ENCODE results near the gene SYNE4.
A peak's percentile ranks its signal among the peaks of the same experiment; 100 is the strongest.

SYNE4 gene

GRCh38 chr19:36030264-36031148 is 21.9 kb upstream of the SYNE4 start:
- peaks cover 3% of the 10 kb centered on the region for H3K79me1 ChIP-seq (ENCODE audit: low read depth, low read length)
- H3K27ac ChIP-seq (replicated peaks; ENCODE audit: low read length), result no peak overlapping the region
- no peak overlapping the region for H3K14ac ChIP-seq (ENCODE audit: low read length)
- no CpG with 5 or more reads among the region's 8 CpGs for WGBS, 2 donors (ENCODE audit: extremely low coverage in 2 of 2, insufficient read length in 2 of 2, insufficient replicate concordance in 1 of 2)
- H3K4ac ChIP-seq (ENCODE audit: low read length), result no peak overlapping the region
- H3K4me2 ChIP-seq (ENCODE audit: insufficient read depth, low read length, poor library complexity, severe bottlenecking), result no peak overlapping the region
- no peak overlapping the region for H3K4me3 ChIP-seq (ENCODE audit: low read length in 2 of 2)
- no peak overlapping the region for H4K91ac ChIP-seq (ENCODE audit: low read depth, low read length, poor library complexity)
- H2BK5ac ChIP-seq (ENCODE audit: low read length), result no peak overlapping the region
- peaks cover 4 to 7% of the 10 kb centered on the region in 2 donors for H3K4me1 ChIP-seq (ENCODE audit: control insufficient read depth in 2 of 2, insufficient read depth in 1 of 2, low read depth in 1 of 2, low read length in 2 of 2)
- H4K8ac ChIP-seq (ENCODE audit: low read depth, low read length), result no peak overlapping the region
- no peaks in the 10 kb centered on the region for H3K27me3 ChIP-seq (ENCODE audit: control insufficient read depth in 3 of 3, insufficient read depth in 3 of 3, low read depth in 1 of 3, low read length in 3 of 3)
- H3K36me3 ChIP-seq (replicated peaks in 1 of 2; ENCODE audit: control insufficient read depth in 2 of 2, insufficient read depth in 2 of 2, low read length in 2 of 2), result peaks cover 27 to 35% of the 10 kb centered on the region in 2 donors
- no peak for DNase-seq (ENCODE audit: low spot score)
- H3K9me3 ChIP-seq (replicated peaks in 1 of 2; ENCODE audit: control insufficient read depth in 2 of 2, insufficient read depth in 1 of 2, low read depth in 1 of 2, low read length in 2 of 2), result peaks cover 0 to 2% of the 10 kb centered on the region in 2 donors
- no peak overlapping the region for H3K9ac ChIP-seq (ENCODE audit: low read depth, low read length, poor library complexity)
- H2BK120ac ChIP-seq (ENCODE audit: low read depth, low read length), result no peak overlapping the region
- no peak overlapping the region for H3K23ac ChIP-seq (ENCODE audit: low read depth, low read length, poor library complexity)
- H2BK12ac ChIP-seq (ENCODE audit: low read length), result no peak overlapping the region
- H2AK5ac ChIP-seq (ENCODE audit: low read depth, low read length), result no peak overlapping the region
- no peak overlapping the region for H2BK15ac ChIP-seq (ENCODE audit: low read length)
- H3K18ac ChIP-seq (ENCODE audit: low read length), result no peak overlapping the region
- no peak overlapping the region for H2AFZ ChIP-seq (ENCODE audit: low read length)

- Histone ChIP-seq H2AK5ac (ENCODE audit: low read depth, low read length) (no peak overlapping the region), H2BK120ac (ENCODE audit: low read depth, low read length) (no peak overlapping the region), H3K9me3 (replicated peaks in 1 of 2; ENCODE audit: control insufficient read depth in 2 of 2, insufficient read depth in 1 of 2, low read depth in 1 of 2, low read length in 2 of 2) (peaks cover 0 to 2% of the 10 kb centered on the region in 2 donors), H3K36me3 (replicated peaks in 1 of 2; ENCODE audit: control insufficient read depth in 2 of 2, insufficient read depth in 2 of 2, low read length in 2 of 2) (peaks cover 36 to 44% of the 10 kb centered on the region in 2 donors), H4K91ac (ENCODE audit: low read depth, low read length, poor library complexity) (no peak overlapping the region), H4K8ac (ENCODE audit: low read depth, low read length) (no peak overlapping the region), H3K27ac (replicated peaks; ENCODE audit: low read length) (no peak overlapping the region), H3K14ac (ENCODE audit: low read length) (no peak overlapping the region), H3K27me3 (ENCODE audit: control insufficient read depth in 3 of 3, insufficient read depth in 3 of 3, low read depth in 1 of 3, low read length in 3 of 3) (no peaks in the 10 kb centered on the region), H3K79me1 (ENCODE audit: low read depth, low read length) (peaks cover 3% of the 10 kb centered on the region), H2BK5ac (ENCODE audit: low read length) (peak overlapping the region; percentile 32), H3K4ac (ENCODE audit: low read length) (no peak overlapping the region), H2BK12ac (ENCODE audit: low read length) (peak overlapping the region; percentile 34), H2AFZ (ENCODE audit: low read length) (no peak overlapping the region), H3K4me2 (ENCODE audit: insufficient read depth, low read length, poor library complexity, severe bottlenecking) (no peak overlapping the region), H3K23ac (ENCODE audit: low read depth, low read length, poor library complexity) (no peak overlapping the region), H3K18ac (ENCODE audit: low read length) (no peak overlapping the region), H3K4me1 (ENCODE audit: control insufficient read depth in 2 of 2, insufficient read depth in 1 of 2, low read depth in 1 of 2, low read length in 2 of 2) (peaks cover 4 to 7% of the 10 kb centered on the region in 2 donors), H2BK15ac (ENCODE audit: low read length) (no peak overlapping the region), H3K4me3 (ENCODE audit: low read length in 2 of 2) (no peak overlapping the region), H3K9ac (ENCODE audit: low read depth, low read length, poor library complexity) (no peak overlapping the region)
- WGBS, 2 donors (ENCODE audit: extremely low coverage in 2 of 2, insufficient read length in 2 of 2, insufficient replicate concordance in 1 of 2), result no CpG with 5 or more reads among the region's 10 CpGs
- DNase-seq (ENCODE audit: low spot score), result no peak
These were observed 19.9 kb upstream of the SYNE4 start for GRCh38 chr19:36028313-36029041.

GRCh38 chr19:36027696-36028095 is 19.1 kb upstream of the SYNE4 start:
- no peak overlapping the region for H3K4ac ChIP-seq (ENCODE audit: low read length)
- H3K23ac ChIP-seq (ENCODE audit: low read depth, low read length, poor library complexity), result no peak overlapping the region
- H2BK5ac ChIP-seq (ENCODE audit: low read length), result no peak overlapping the region
- WGBS, 2 donors (ENCODE audit: extremely low coverage in 2 of 2, insufficient read length in 2 of 2, insufficient replicate concordance in 1 of 2), result no CpG with 5 or more reads among the region's 6 CpGs
- H3K27ac ChIP-seq (replicated peaks; ENCODE audit: low read length), result no peak overlapping the region
- H3K9me3 ChIP-seq (replicated peaks in 1 of 2; ENCODE audit: control insufficient read depth in 2 of 2, insufficient read depth in 1 of 2, low read depth in 1 of 2, low read length in 2 of 2), result peaks cover 0 to 2% of the 10 kb centered on the region in 2 donors
- no peak overlapping the region for H2BK15ac ChIP-seq (ENCODE audit: low read length)
- no peak overlapping the region for H3K18ac ChIP-seq (ENCODE audit: low read length)
- no peak overlapping the region for H4K8ac ChIP-seq (ENCODE audit: low read depth, low read length)
- no peak overlapping the region for H2BK12ac ChIP-seq (ENCODE audit: low read length)
- H3K79me1 ChIP-seq (ENCODE audit: low read depth, low read length), result peaks cover 3% of the 10 kb centered on the region
- H2AFZ ChIP-seq (ENCODE audit: low read length), result no peak overlapping the region
- peaks cover 0 to 4% of the 10 kb centered on the region in 2 donors for H3K4me1 ChIP-seq (ENCODE audit: control insufficient read depth in 2 of 2, insufficient read depth in 1 of 2, low read depth in 1 of 2, low read length in 2 of 2)
- no peak overlapping the region for H4K91ac ChIP-seq (ENCODE audit: low read depth, low read length, poor library complexity)
- H3K27me3 ChIP-seq (ENCODE audit: control insufficient read depth in 3 of 3, insufficient read depth in 3 of 3, low read depth in 1 of 3, low read length in 3 of 3), result no peaks in the 10 kb centered on the region
- no peak overlapping the region for H3K14ac ChIP-seq (ENCODE audit: low read length)
- H2AK5ac ChIP-seq (ENCODE audit: low read depth, low read length), result no peak overlapping the region
- H3K4me2 ChIP-seq (ENCODE audit: insufficient read depth, low read length, poor library complexity, severe bottlenecking), result no peak overlapping the region
- H3K4me3 ChIP-seq (ENCODE audit: low read length in 2 of 2), result no peak overlapping the region
- peaks cover 40 to 50% of the 10 kb centered on the region in 2 donors for H3K36me3 ChIP-seq (replicated peaks in 1 of 2; ENCODE audit: control insufficient read depth in 2 of 2, insufficient read depth in 2 of 2, low read length in 2 of 2)
- DNase-seq (ENCODE audit: low spot score), result no peak
- no peak overlapping the region for H2BK120ac ChIP-seq (ENCODE audit: low read depth, low read length)
- H3K9ac ChIP-seq (ENCODE audit: low read depth, low read length, poor library complexity), result no peak overlapping the region
